Measurements from ENCODE around the gene MICB.

DNA sequence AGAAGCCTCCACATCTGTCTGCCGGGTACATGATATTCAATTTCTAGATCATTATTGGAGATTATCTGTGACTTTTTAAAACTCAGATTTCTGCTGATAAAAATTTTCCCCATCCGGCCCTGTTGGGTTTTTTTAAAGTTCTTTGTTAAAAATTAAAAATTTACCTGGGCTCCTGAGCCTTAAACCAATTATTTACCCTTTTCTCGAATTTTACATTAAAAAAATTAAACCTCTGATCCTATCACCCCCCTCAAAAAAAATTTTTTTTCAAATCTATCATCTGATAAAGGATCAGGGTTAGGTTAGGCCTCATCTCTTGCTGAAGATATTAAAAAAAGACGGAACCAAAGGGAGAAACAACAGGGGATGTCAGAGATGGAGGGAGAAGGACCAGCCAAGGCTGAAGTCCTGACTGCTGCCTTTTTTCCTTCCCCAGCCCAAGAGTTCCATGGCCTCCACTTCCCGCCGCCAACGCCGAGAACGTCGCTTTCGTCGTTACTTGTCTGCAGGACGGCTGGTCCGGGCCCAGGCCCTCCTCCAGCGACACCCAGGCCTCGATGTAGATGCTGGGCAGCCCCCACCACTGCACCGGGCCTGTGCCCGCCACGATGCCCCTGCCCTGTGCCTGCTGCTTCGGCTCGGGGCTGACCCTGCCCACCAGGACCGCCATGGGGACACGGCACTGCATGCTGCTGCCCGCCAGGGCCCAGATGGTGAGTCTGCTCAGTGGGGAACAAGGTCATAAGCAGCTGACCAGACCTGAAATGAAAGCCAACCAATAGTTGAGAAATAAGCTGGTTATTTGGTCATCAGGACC, 50.0 kb downstream of the MICB start:
- TF ChIP-seq SP1 (CRISPR knock-in tag; conservative IDR thresholded peaks at IDR 0.05): no peak
- TF ChIP-seq, protein P1, sequence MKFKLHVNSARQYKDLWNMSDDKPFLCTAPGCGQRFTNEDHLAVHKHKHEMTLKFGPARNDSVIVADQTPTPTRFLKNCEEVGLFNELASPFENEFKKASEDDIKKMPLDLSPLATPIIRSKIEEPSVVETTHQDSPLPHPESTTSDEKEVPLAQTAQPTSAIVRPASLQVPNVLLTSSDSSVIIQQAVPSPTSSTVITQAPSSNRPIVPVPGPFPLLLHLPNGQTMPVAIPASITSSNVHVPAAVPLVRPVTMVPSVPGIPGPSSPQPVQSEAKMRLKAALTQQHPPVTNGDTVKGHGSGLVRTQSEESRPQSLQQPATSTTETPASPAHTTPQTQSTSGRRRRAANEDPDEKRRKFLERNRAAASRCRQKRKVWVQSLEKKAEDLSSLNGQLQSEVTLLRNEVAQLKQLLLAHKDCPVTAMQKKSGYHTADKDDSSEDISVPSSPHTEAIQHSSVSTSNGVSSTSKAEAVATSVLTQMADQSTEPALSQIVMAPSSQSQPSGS (CRISPR knock-in tag; IDR thresholded peaks at IDR 0.05; ENCODE audit: borderline replicate concordance, low read depth): no peak
- TF ChIP-seq NR2C2 (CRISPR knock-in tag; IDR thresholded peaks at IDR 0.05): no peak
- TF ChIP-seq NFE2L1 (CRISPR knock-in tag; IDR thresholded peaks at IDR 0.05): no peak
- TF ChIP-seq, protein P2, sequence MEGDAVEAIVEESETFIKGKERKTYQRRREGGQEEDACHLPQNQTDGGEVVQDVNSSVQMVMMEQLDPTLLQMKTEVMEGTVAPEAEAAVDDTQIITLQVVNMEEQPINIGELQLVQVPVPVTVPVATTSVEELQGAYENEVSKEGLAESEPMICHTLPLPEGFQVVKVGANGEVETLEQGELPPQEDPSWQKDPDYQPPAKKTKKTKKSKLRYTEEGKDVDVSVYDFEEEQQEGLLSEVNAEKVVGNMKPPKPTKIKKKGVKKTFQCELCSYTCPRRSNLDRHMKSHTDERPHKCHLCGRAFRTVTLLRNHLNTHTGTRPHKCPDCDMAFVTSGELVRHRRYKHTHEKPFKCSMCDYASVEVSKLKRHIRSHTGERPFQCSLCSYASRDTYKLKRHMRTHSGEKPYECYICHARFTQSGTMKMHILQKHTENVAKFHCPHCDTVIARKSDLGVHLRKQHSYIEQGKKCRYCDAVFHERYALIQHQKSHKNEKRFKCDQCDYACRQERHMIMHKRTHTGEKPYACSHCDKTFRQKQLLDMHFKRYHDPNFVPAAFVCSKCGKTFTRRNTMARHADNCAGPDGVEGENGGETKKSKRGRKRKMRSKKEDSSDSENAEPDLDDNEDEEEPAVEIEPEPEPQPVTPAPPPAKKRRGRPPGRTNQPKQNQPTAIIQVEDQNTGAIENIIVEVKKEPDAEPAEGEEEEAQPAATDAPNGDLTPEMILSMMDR (IDR thresholded peaks at IDR 0.05): no peak
- TF ChIP-seq, protein P3, sequence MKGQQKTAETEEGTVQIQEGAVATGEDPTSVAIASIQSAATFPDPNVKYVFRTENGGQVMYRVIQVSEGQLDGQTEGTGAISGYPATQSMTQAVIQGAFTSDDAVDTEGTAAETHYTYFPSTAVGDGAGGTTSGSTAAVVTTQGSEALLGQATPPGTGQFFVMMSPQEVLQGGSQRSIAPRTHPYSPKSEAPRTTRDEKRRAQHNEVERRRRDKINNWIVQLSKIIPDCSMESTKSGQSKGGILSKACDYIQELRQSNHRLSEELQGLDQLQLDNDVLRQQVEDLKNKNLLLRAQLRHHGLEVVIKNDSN (CRISPR knock-in tag; IDR thresholded peaks at IDR 0.05): no peak
- TF ChIP-seq, protein P4, sequence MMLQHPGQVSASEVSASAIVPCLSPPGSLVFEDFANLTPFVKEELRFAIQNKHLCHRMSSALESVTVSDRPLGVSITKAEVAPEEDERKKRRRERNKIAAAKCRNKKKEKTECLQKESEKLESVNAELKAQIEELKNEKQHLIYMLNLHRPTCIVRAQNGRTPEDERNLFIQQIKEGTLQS (CRISPR knock-in tag; conservative IDR thresholded peaks at IDR 0.05): no peak
- TF ChIP-seq, protein P5, sequence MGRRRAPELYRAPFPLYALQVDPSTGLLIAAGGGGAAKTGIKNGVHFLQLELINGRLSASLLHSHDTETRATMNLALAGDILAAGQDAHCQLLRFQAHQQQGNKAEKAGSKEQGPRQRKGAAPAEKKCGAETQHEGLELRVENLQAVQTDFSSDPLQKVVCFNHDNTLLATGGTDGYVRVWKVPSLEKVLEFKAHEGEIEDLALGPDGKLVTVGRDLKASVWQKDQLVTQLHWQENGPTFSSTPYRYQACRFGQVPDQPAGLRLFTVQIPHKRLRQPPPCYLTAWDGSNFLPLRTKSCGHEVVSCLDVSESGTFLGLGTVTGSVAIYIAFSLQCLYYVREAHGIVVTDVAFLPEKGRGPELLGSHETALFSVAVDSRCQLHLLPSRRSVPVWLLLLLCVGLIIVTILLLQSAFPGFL (CRISPR knock-in tag; IDR thresholded peaks at IDR 0.05; ENCODE audit: borderline replicate concordance): no peak
- no peak for TF ChIP-seq ZBTB21 (CRISPR knock-in tag; IDR thresholded peaks at IDR 0.05; ENCODE audit: borderline replicate concordance)
- no peak for TF ChIP-seq MYBL2 (CRISPR knock-in tag; IDR thresholded peaks at IDR 0.05)
- TF ChIP-seq, protein P6, sequence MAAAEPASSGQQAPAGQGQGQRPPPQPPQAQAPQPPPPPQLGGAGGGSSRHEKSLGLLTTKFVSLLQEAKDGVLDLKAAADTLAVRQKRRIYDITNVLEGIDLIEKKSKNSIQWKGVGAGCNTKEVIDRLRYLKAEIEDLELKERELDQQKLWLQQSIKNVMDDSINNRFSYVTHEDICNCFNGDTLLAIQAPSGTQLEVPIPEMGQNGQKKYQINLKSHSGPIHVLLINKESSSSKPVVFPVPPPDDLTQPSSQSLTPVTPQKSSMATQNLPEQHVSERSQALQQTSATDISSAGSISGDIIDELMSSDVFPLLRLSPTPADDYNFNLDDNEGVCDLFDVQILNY (CRISPR knock-in tag; IDR thresholded peaks at IDR 0.05): no peak
- TF ChIP-seq ZNF121 (CRISPR knock-in tag; IDR thresholded peaks at IDR 0.05): no peak
